GM12878 (cell line): ENCODE measurements around the gene TRPM5. TPM values are rescaled to one million over a fixed set of nuclear protein-coding genes. Genes with fewer than 3 reads are reported as not detected.

Experiments
- ATAC-seq: fragments of 200-7000 bp; cut with Tn5 transposase; 3 replicates; pipeline ENCODE4 v1.9.1; 2020; ENCODE audit warnings: mild to moderate bottlenecking, moderate library complexity
- BruUV-seq: library from RNA; stranded (reverse); fragments of 400-500 nt; replicated peaks from 2 replicates; lab custom pipeline; 2021; lab: Mats Ljungman, UMichigan
- CTCF ChIA-PET: fragments of 300-600 bp; sonication (Branson Sonifier 250); formaldehyde crosslinking; extraction: SDS; loops from one replicate; lab custom pipeline; 2021; ENCODE audit warnings: inconsistent platforms; lab: Yijun Ruan, JAX
- POLR2A ChIA-PET: fragments of 350-600 bp; formaldehyde crosslinking; extraction: SDS; loops from one replicate; lab custom pipeline; 2021; ENCODE audit warnings: inconsistent platforms; lab: Charles Lee
- RAD21 ChIA-PET: fragments of 300-600 bp; sonication (Branson Sonifier 250); formaldehyde crosslinking; loops from one replicate; lab custom pipeline; 2023; ENCODE audit warnings: antibody characterized with exemption; ENCODE audit not compliant: unreplicated experiment; lab: Charles Lee
- SMC1A ChIA-PET: fragments of 300-600 bp; sonication (Branson Sonifier 250); formaldehyde crosslinking; loops from one replicate; lab custom pipeline; 2023; ENCODE audit not compliant: unreplicated experiment, uncharacterized antibody; lab: Charles Lee
- DNase-seq: peaks from one replicate; pipeline ENCODE4 v3.0.0-alpha.2; 2011; ENCODE audit warnings: low read depth, low spot score
- FAIRE-seq: peaks from 3 replicates; lab custom pipeline; 2011; peaks lifted over from hg19 to GRCh38; lab: Jason Lieb, UNC
- H2AFZ ChIP-seq: 2 replicates; pipeline ENCODE4 v1.6.0; 2011; ENCODE audit warnings: low read depth, low read length, control low read depth; ENCODE audit not compliant: control insufficient read depth
- H3K27ac ChIP-seq: 2 replicates; pipeline ENCODE4 v1.5.1; 2011; ENCODE audit warnings: control low read depth; ENCODE audit not compliant: control insufficient read depth, insufficient read depth
- H3K27me3 ChIP-seq, 2 experiments: replicated peaks in 1 of 2; 2 replicates each; pipeline versions ENCODE4 v1.6.0 to v1.6.1; 2011; ENCODE audit warnings: low read length in 1 of 2; ENCODE audit not compliant: control insufficient read depth in 2 of 2, insufficient read depth in 2 of 2
- H3K36me3 ChIP-seq, 2 experiments: 2 replicates each; pipeline ENCODE4 v1.5.1; 2011; ENCODE audit warnings: low read length in 1 of 2; ENCODE audit not compliant: control insufficient read depth in 2 of 2, insufficient read depth in 2 of 2
- H3K4me1 ChIP-seq: 2 replicates; pipeline ENCODE4 v1.6.1; 2011; ENCODE audit warnings: mild to moderate bottlenecking, low read length, moderate library complexity, mixed read lengths; ENCODE audit not compliant: control insufficient read depth, insufficient read depth
- H3K4me2 ChIP-seq: 2 replicates; pipeline ENCODE4 v1.6.0; 2011; ENCODE audit warnings: control low read depth; ENCODE audit not compliant: control insufficient read depth, insufficient read depth
- H3K4me3 ChIP-seq: fragments of 200-600 bp; sonication (generic); 2 replicates; pipeline ENCODE4 v1.5.1; 2016
- H3K79me2 ChIP-seq: 2 replicates; pipeline ENCODE4 v1.6.0; 2011; ENCODE audit warnings: low read length; ENCODE audit not compliant: control insufficient read depth, insufficient read depth
- H3K9ac ChIP-seq: 2 replicates; pipeline ENCODE4 v1.8.0; 2011; ENCODE audit warnings: low read length, control low read depth, mixed read lengths; ENCODE audit not compliant: control insufficient read depth, insufficient read depth
- H3K9me3 ChIP-seq: replicated peaks from 3 replicates; pipeline ENCODE4 v1.5.1; 2011; ENCODE audit warnings: mild to moderate bottlenecking, low read length; ENCODE audit not compliant: control insufficient read depth, insufficient read depth
- H4K20me1 ChIP-seq: 2 replicates; pipeline ENCODE4 v1.6.0; 2011; ENCODE audit not compliant: control insufficient read depth, insufficient read depth
- ATF3 ChIP-seq: IDR thresholded peaks from 2 replicates; pipeline ENCODE4 v1.6.1; 2011; ENCODE audit warnings: low read depth, mild to moderate bottlenecking, low read length, moderate library complexity, borderline replicate concordance; ENCODE audit errors: extremely low read depth
- HDAC6 ChIP-seq: fragments of 200-600 bp; sonication (generic); IDR thresholded peaks from one replicate; pipeline ENCODE4 v1.8.0; 2017; ENCODE audit warnings: antibody characterized with exemption; ENCODE audit not compliant: unreplicated experiment
- MTA2 ChIP-seq: fragments of 450-650 bp; IDR thresholded peaks from 2 replicates; pipeline ENCODE4 v1.6.1; 2016; ENCODE audit warnings: low read depth, mild to moderate bottlenecking, moderate library complexity
- WRNIP1 ChIP-seq: IDR thresholded peaks from 2 replicates; pipeline ENCODE4 v1.6.1; 2011; ENCODE audit warnings: low read depth, low read length, improper control_type of control experiment, borderline replicate concordance
- WGBS: methylation state at CpG from one replicate; pipeline ENCODE4 v1.1.6; 2016; ENCODE audit warnings: low lambda C conversion rate; ENCODE audit not compliant: insufficient replicate concordance, insufficient coverage; ENCODE audit errors: missing lambda C conversion rate; 5-methylcytosine and 5-hydroxymethylcytosine counted together
- in situ Hi-C: fragments of 300-500 bp; cut with MboI; formaldehyde crosslinking; loops from 9 replicates; pipeline ENCODE4 v1.14.3; 2018; ENCODE audit warnings: mixed read lengths
- intact Hi-C: fragments of 100-400 bp; cut with micrococcal nuclease; formaldehyde crosslinking; loops from one replicate; pipeline ENCODE4 v1.14.2; 2022; ENCODE audit not compliant: unreplicated experiment
- polyA plus RNA-seq, 11 experiments: library from polyadenylated mRNA; depleted of rRNA in 4 of 11; unstranded in 6 of 11; stranded (reverse) in 5 of 11; fragments of >200 nt; fragmentation: Nextera tagmentation in 4 of 11; fragmentation: Illumina TruSeq in 1 of 11; extraction: Ambion mirVana in 4 of 11; extraction: Trizol in 1 of 11; gene quantifications; 1 replicate in 1 of 11; 2 replicates in 10 of 11; pipeline versions ENCODE4 v1.2.1 to v1.2.3, GENCODE V29; 2011 to 2016; ENCODE audit warnings: inconsistent platforms in 2 of 11, missing spikeins in 2 of 11, low read depth in 1 of 11
- total RNA-seq, 4 experiments: library from RNA; depleted of rRNA in 3 of 4; stranded (reverse); fragments of >200 nt in 3 of 4; fragmentation: Illumina TruSeq in 1 of 4; extraction: Trizol in 1 of 4; gene quantifications; 2 replicates each; pipeline versions ENCODE4 v1.2.1 to v1.2.3, GENCODE V29; 2013 to 2021

TRPM5 gene
- total and polyA plus RNA-seq, 10 of the 15 experiments (the other 5 are each of a cell fraction or from before 2014, with no cell fraction given) = not detected

- H3K27ac ChIP-seq = no peak overlapping the region
- no peaks in the 10 kb centered on the region for H3K4me1 ChIP-seq
- WGBS = 36% methylated on average over 12 of the region's 12 CpGs
- no peak overlapping the region for H3K4me2 ChIP-seq
- TF ChIP-seq ATF3 (no peak), WRNIP1 (no peak), MTA2 (no peak), HDAC6 (no peak)
- H3K9me3 ChIP-seq = no peaks in the 10 kb centered on the region; the same call in 2 of the 3 replicates
- no peaks in the 10 kb centered on the region for H4K20me1 ChIP-seq
- H2AFZ ChIP-seq = no peak overlapping the region
- H3K27me3 ChIP-seq = no peaks in the 10 kb centered on the region
- intact Hi-C loops (loop anchor here (1.0 to 10.0 kb wide), 3 partner anchors 57 to 460 kb away; no protein-coding TSS in a partner anchor), in situ Hi-C loops (loop anchor here (5.0 kb wide), 2 partner anchors 104 to 449 kb away; no protein-coding TSS in a partner anchor)
- BruUV-seq = no TSS peak
- ATAC-seq (no peak; the same call in 2 of the 3 replicates), FAIRE-seq (no peak), DNase-seq (no peak)
- no peak overlapping the region for H3K9ac ChIP-seq
- H3K36me3 ChIP-seq = no peaks in the 10 kb centered on the region
- no peaks in the 10 kb centered on the region for H3K79me2 ChIP-seq
- ChIA-PET CTCF (interaction anchor here (1.1 kb wide), 1 partner anchor 104 kb away, joined by 8 read pairs; no protein-coding TSS in a partner anchor), POLR2A (no interaction called here), SMC1A (interaction anchor here (0.9 to 1.1 kb wide), 2 partner anchors 104 to 460 kb away, joined by 3 to 8 read pairs; no protein-coding TSS in a partner anchor), RAD21 (interaction anchor here (0.6 to 1.7 kb wide), 4 partner anchors 101 to 1657 kb away, joined by 3 to 5 read pairs (median 4); no protein-coding TSS in a partner anchor)
- no peak overlapping the region for H3K4me3 ChIP-seq
These were observed 16.5 kb downstream of the TRPM5 start for GRCh38 chr11:2427721-2428321.
